Gastrocnemius medialis (tissue), 4 donors: ENCODE results near the gene C19orf12. TPM values are rescaled to one million over a fixed set of nuclear protein-coding genes. Genes with fewer than 3 reads are reported as not detected.

Source experiments
- ATAC-seq, 2 donors: fragments of 150-250 bp; one replicate each; pipeline ENCODE4 v1.9.1; 2016
- DNase-seq, 2 donors: peaks; one replicate each; pipeline ENCODE4 v3.0.0-alpha.2; 2019
- H3K27ac ChIP-seq, 4 donors: fragments of 200-600 bp; sonication (generic); 1 replicate in 1 of 4; 2 replicates in 3 of 4; pipeline ENCODE4 v1.5.1; 2016 to 2018; ENCODE audit warnings: mild to moderate bottlenecking in 2 of 4, moderate library complexity in 1 of 4
- H3K27me3 ChIP-seq, 3 donors: fragments of 200-600 bp; sonication (generic) in 2 of 3; 1 replicate in 1 of 3; 2 replicates in 2 of 3; pipeline versions ENCODE4 v1.5.1 to v1.6.0; 2016 to 2019; ENCODE audit warnings: mild to moderate bottlenecking in 1 of 3, moderate library complexity in 1 of 3
- H3K36me3 ChIP-seq, 2 donors: fragments of 200-600 bp; sonication (generic) in 1 of 2; one replicate each; pipeline ENCODE4 v1.5.1; 2017 to 2018
- H3K4me1 ChIP-seq, 2 donors: fragments of 200-600 bp; sonication (generic) in 1 of 2; one replicate each; pipeline ENCODE4 v1.5.1; 2016 to 2017; ENCODE audit warnings: mild to moderate bottlenecking in 2 of 2
- H3K4me3 ChIP-seq, 4 donors: fragments of 200-600 bp; sonication (generic) in 3 of 4; 1 replicate in 1 of 4; 2 replicates in 3 of 4; pipeline ENCODE4 v1.5.1; 2016 to 2019; ENCODE audit warnings: mild to moderate bottlenecking in 2 of 4
- H3K9me3 ChIP-seq, 3 donors: fragments of 200-600 bp; sonication (generic) in 2 of 3; 1 replicate in 1 of 3; 2 replicates in 2 of 3; pipeline ENCODE4 v1.5.1; 2016 to 2019
- CTCF ChIP-seq, 5 experiments: fragments of 450-650 bp in 3 of 5; fragments of 200-600 bp in 2 of 5; sonication (generic) in 2 of 5; IDR thresholded peaks in 4 of 5; conservative IDR thresholded peaks in 1 of 5; 1 replicate in 4 of 5; 2 replicates in 1 of 5; pipeline ENCODE4 v1.5.1; 2016 to 2019; ENCODE audit warnings: antibody characterized with exemption in 5 of 5, mild to moderate bottlenecking in 3 of 5, moderate library complexity in 3 of 5
- POLR2A ChIP-seq, 2 donors: fragments of 450-650 bp; IDR thresholded peaks; one replicate each; pipeline ENCODE4 v1.6.1; 2017; ENCODE audit warnings: antibody characterized with exemption in 2 of 2, mild to moderate bottlenecking in 2 of 2, moderate library complexity in 2 of 2
- in situ Hi-C, 4 donors: fragments of 200-750 bp; cut with MboI; loops; one replicate each; pipeline versions ENCODE4 v1.15.0 to v1.8.0; 2017; ENCODE audit warnings: low sequenced_read_pairs in 4 of 4
- intact Hi-C: fragments of 100-400 bp; cut with DNase I; formaldehyde crosslinking; loops from one replicate; pipeline ENCODE4 v1.15.1; 2023; ENCODE audit warnings: low total_unique reads
- total RNA-seq, 4 donors: library from RNA; depleted of rRNA; stranded (reverse); fragments of >200 nt; gene quantifications; one replicate each; pipeline versions ENCODE4 v1.1.0 to v1.2.3, GENCODE V29; 2016

Gene C19orf12
- total RNA-seq, 4 donors from 2014 or later: 54.4 to 142 (median 69.8) TPM

- no peaks in the 10 kb centered on the region for H3K9me3 ChIP-seq
- no peak for TF ChIP-seq POLR2A (IDR thresholded peaks at IDR 0.05)
- TF ChIP-seq CTCF (IDR thresholded peaks at IDR 0.05 in 4 of 5, conservative IDR thresholded peaks at IDR 0.05 in 1 of 5): no peak
Measured at GRCh38 chr19:29699861-29700260, 15.2 kb downstream of the C19orf12 start.

DNA sequence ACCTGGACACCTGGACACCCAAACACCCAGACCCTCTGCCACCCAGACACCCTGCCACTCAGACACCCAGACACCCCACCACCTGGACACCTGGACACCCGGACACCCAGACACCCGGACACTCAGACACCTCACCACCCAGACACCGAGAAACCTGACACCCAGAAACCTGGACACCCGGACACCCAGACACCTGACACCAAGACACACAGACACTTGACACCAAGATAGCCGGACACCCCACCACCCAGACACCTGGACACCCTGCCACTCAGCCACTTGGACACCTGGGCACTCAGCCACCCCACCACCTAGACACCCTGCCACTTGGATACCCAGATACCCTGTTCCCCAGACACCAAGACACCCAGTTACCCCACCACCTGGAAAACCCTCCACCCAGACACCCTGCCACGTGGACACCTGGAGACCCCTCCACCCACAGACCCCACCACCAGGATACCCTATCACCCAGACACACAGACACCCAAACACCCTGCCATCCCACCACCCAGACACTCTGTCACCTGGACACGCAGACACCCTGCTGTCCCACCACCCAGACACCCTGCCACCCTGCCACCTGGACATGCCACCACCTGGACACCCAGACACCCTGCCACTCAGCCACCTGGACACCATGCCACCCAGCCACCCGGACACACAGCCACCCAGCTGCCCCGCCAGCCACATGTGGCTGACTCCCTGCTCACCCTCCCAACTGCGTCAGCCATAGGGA is 17.4 kb downstream of the C19orf12 start:
- DNase-seq (peak in 1 of 2 donors; percentile 33), ATAC-seq (no peak)
- H3K36me3 ChIP-seq: peaks cover 0 to 12% of the 10 kb centered on the region in 2 donors
- no peaks in the 10 kb centered on the region for H3K27me3 ChIP-seq
- H3K9me3 ChIP-seq: no peaks in the 10 kb centered on the region
- intact Hi-C loops: no loop called here
- in situ Hi-C loops: no loop called here
- H3K4me1 ChIP-seq: peaks cover 13 to 28% of the 10 kb centered on the region in 2 donors
- H3K4me3 ChIP-seq: no peak overlapping the region
- TF ChIP-seq CTCF (IDR thresholded peaks at IDR 0.05 in 4 of 5, conservative IDR thresholded peaks at IDR 0.05 in 1 of 5) (no peak), POLR2A (IDR thresholded peaks at IDR 0.05) (no peak)
- no peak overlapping the region for H3K27ac ChIP-seq

More at GRCh38 chr19:29699861-29700260, 15.2 kb downstream of the C19orf12 start:
- ATAC-seq: no peak
- Histone ChIP-seq H3K4me1 (peaks cover 5 to 25% of the 10 kb centered on the region in 2 donors), H3K27me3 (no peaks in the 10 kb centered on the region), H3K36me3 (peaks cover 0 to 22% of the 10 kb centered on the region in 2 donors), H3K4me3 (no peak overlapping the region), H3K27ac (no peak overlapping the region)
- in situ Hi-C loops: loop anchor here in 1 of 4 donors (25.0 kb wide), 1 partner anchor 488 kb away; the partner anchor contains the start of gene UQCRFS1
- no peak for DNase-seq
- intact Hi-C loops: no loop called here

DNA sequence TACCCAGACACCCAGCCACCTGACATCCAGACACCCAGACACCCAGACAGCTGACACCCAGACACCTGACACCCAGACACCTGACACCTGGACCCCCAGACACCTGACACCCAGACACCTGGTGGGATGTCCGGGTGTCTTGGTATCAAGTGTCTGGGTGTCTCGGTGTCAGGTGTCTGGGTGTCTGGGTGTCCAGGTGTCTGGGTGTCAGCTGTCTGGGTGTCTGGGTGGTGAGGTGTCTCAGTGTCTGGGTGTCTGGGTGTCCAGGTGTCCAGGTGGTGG is 18.6 kb downstream of the C19orf12 start:
- intact Hi-C loops (loop anchor here (1.0 kb wide), 1 partner anchor 13 kb away; no protein-coding TSS in a partner anchor), in situ Hi-C loops (no loop called here)
- Histone ChIP-seq H3K4me3 (no peak overlapping the region), H3K27me3 (no peaks in the 10 kb centered on the region), H3K27ac (no peak overlapping the region), H3K4me1 (peaks cover 13 to 26% of the 10 kb centered on the region in 2 donors), H3K36me3 (peaks cover 0 to 1% of the 10 kb centered on the region in 2 donors), H3K9me3 (no peaks in the 10 kb centered on the region)
- no peak for ATAC-seq
- no peak for TF ChIP-seq POLR2A (IDR thresholded peaks at IDR 0.05)
- TF ChIP-seq CTCF (IDR thresholded peaks at IDR 0.05 in 4 of 5, conservative IDR thresholded peaks at IDR 0.05 in 1 of 5): no peak
- no peak for DNase-seq

- TF ChIP-seq CTCF (IDR thresholded peaks at IDR 0.05 in 4 of 5, conservative IDR thresholded peaks at IDR 0.05 in 1 of 5) (no peak), POLR2A (IDR thresholded peaks at IDR 0.05) (no peak)
- in situ Hi-C loops: no loop called here
- DNase-seq: peak in 1 of 2 donors; percentile 42
Measured at GRCh38 chr19:29695765-29696564, 19.1 kb downstream of the C19orf12 start.

More at GRCh38 chr19:29695765-29696564, 19.1 kb downstream of the C19orf12 start:
- H3K36me3 ChIP-seq: no peaks in the 10 kb centered on the region
- peak overlapping the region in 2 of 4 donors; percentile 48 to 62 for H3K27ac ChIP-seq
- no peak for ATAC-seq
- peaks cover 13 to 26% of the 10 kb centered on the region in 2 donors for H3K4me1 ChIP-seq
- no peaks in the 10 kb centered on the region for H3K9me3 ChIP-seq
- H3K27me3 ChIP-seq: no peaks in the 10 kb centered on the region
- no peak overlapping the region for H3K4me3 ChIP-seq
- intact Hi-C loops: loop anchor here (1.0 kb wide), 1 partner anchor 13 kb away; no protein-coding TSS in a partner anchor
